ENCODE data around the gene CDH13. TPM values are rescaled to one million over a fixed set of nuclear protein-coding genes. Genes with fewer than 3 reads are reported as not detected.

Gene CDH13
- total and polyA plus RNA-seq, 2 experiments from 2014 or later, result 1.6 to 4.4 TPM

DNA sequence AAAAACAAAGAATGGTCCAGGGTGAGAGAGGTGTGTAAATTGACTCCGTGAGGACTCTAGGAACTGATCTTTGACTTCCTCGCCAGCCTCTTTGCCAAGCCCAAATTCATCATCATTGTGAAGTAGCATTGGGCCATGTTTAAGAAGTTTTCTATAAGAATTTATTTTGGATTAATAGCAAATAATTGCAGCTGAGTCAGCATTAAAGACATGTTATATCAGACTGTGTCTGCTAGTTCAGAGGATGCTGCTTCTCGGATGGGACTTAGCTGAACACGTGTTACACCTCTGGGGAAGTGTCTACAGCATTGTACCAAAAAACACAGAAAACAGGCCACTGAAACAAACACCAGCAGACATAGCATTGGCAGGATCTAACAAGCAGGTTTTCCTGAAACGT lies 366.6 kb downstream of the CDH13 start (continued):
- TF ChIP-seq, protein P1, sequence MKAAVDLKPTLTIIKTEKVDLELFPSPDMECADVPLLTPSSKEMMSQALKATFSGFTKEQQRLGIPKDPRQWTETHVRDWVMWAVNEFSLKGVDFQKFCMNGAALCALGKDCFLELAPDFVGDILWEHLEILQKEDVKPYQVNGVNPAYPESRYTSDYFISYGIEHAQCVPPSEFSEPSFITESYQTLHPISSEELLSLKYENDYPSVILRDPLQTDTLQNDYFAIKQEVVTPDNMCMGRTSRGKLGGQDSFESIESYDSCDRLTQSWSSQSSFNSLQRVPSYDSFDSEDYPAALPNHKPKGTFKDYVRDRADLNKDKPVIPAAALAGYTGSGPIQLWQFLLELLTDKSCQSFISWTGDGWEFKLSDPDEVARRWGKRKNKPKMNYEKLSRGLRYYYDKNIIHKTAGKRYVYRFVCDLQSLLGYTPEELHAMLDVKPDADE (IDR thresholded peaks at IDR 0.05), result no peak

DNA sequence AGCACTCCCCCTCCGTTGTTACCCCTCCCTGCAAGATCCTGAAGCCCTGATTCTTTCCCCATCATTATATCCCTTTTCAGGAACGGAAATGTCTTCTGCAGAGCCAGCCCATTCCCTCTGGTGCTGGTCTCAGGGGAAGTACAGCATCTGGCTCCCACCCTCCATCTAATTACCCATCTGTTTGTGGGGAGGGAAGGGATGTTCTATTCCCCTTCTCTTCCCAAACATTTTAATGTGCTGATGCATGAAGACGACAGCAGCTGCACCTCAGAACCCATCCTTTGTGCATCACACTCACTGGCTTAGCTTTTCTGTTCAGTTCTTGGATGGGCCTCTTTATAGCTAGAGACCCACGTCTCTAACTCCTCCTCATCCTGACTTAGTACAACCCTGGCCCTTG lies 367.2 kb downstream of the CDH13 start:
- H3K9me3 Mint-ChIP-seq, result no peaks in the 10 kb centered on the region
- no peak overlapping the region for H3K4me3 Mint-ChIP-seq

DNA sequence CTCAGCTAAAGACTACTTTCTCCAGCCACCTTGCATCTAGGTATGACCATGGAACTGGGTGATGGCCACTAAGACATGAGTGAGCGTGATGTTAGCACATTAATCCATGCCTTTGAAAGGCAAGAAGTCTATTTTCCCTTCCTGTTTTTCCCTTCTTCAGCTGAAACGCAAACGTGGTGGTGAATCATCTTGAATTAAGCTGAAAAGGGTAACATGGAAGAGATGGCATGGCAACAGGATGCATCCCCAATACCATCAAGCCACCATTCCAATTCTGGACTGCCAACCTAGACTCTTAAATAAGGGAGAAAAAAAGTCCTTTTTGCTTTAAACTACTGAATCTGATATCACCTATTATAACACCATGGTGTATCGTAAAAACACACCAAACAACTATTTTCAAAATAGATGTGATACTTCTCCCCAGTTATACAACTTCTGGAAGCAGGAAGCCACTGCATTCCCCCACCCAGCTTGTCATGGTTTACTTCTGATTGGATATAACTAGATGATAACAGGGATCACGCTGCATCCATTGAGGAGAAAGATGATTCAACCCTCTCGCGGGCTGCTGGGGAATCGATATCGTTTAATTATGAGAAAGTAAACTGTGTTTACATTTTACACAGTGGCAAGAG lies 368.6 kb downstream of the CDH13 start:
- no peaks in the 10 kb centered on the region for H3K4me1 ChIP-seq (ENCODE audit: insufficient read depth)
- Mint-ChIP-seq H3K9me3 (no peaks in the 10 kb centered on the region), H3K4me1 (no peaks in the 10 kb centered on the region), H3K36me3 (ENCODE audit: low read depth) (no peaks in the 10 kb centered on the region), H3K27me3 (ENCODE audit: insufficient read depth, low read depth, poor library complexity) (no peaks in the 10 kb centered on the region), H3K27ac (no peak overlapping the region), H3K4me3 (no peak overlapping the region)
- H2AFZ ChIP-seq, result no peak overlapping the region
- no peak overlapping the region for H3K4me3 ChIP-seq
- H3K27ac ChIP-seq (ENCODE audit: low read depth), result no peak overlapping the region
- H4K20me1 ChIP-seq (replicated peaks; ENCODE audit: insufficient read depth), result no peaks in the 10 kb centered on the region; the same call in 1 of the 2 replicates
- H3K27me3 ChIP-seq (ENCODE audit: insufficient read depth), result no peaks in the 10 kb centered on the region
- H3K36me3 ChIP-seq (ENCODE audit: insufficient read depth), result no peaks in the 10 kb centered on the region
- peaks cover 10% of the 10 kb centered on the region; the same call in 1 of the 2 replicates for H3K9me2 ChIP-seq (ENCODE audit: insufficient read depth)
- no peak overlapping the region for H3K4me2 ChIP-seq
- H3K79me2 ChIP-seq (replicated peaks; ENCODE audit: insufficient read depth), result no peaks in the 10 kb centered on the region
- H3F3A ChIP-seq (replicated peaks; ENCODE audit: low read depth), result no peaks in the 10 kb centered on the region
- no peak for ATAC-seq
- no peak for DNase-seq (ENCODE audit: low spot score)
- TF ChIP-seq ZNF114 (CRISPR knock-in tag; IDR thresholded peaks at IDR 0.05) (no peak), EZH2 (IDR thresholded peaks at IDR 0.05; ENCODE audit: low read depth, unreplicated experiment) (no peak), POLR2AphosphoS5 (IDR thresholded peaks at IDR 0.05; ENCODE audit: low read depth) (no peak), EZH2phosphoT487 (IDR thresholded peaks at IDR 0.05; ENCODE audit: unreplicated experiment) (no peak)
- TF ChIP-seq, protein P2, sequence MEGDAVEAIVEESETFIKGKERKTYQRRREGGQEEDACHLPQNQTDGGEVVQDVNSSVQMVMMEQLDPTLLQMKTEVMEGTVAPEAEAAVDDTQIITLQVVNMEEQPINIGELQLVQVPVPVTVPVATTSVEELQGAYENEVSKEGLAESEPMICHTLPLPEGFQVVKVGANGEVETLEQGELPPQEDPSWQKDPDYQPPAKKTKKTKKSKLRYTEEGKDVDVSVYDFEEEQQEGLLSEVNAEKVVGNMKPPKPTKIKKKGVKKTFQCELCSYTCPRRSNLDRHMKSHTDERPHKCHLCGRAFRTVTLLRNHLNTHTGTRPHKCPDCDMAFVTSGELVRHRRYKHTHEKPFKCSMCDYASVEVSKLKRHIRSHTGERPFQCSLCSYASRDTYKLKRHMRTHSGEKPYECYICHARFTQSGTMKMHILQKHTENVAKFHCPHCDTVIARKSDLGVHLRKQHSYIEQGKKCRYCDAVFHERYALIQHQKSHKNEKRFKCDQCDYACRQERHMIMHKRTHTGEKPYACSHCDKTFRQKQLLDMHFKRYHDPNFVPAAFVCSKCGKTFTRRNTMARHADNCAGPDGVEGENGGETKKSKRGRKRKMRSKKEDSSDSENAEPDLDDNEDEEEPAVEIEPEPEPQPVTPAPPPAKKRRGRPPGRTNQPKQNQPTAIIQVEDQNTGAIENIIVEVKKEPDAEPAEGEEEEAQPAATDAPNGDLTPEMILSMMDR (conservative IDR thresholded peaks at IDR 0.05; ENCODE audit: low read depth in 2 of 2), result no peak
- TF ChIP-seq, protein P3, sequence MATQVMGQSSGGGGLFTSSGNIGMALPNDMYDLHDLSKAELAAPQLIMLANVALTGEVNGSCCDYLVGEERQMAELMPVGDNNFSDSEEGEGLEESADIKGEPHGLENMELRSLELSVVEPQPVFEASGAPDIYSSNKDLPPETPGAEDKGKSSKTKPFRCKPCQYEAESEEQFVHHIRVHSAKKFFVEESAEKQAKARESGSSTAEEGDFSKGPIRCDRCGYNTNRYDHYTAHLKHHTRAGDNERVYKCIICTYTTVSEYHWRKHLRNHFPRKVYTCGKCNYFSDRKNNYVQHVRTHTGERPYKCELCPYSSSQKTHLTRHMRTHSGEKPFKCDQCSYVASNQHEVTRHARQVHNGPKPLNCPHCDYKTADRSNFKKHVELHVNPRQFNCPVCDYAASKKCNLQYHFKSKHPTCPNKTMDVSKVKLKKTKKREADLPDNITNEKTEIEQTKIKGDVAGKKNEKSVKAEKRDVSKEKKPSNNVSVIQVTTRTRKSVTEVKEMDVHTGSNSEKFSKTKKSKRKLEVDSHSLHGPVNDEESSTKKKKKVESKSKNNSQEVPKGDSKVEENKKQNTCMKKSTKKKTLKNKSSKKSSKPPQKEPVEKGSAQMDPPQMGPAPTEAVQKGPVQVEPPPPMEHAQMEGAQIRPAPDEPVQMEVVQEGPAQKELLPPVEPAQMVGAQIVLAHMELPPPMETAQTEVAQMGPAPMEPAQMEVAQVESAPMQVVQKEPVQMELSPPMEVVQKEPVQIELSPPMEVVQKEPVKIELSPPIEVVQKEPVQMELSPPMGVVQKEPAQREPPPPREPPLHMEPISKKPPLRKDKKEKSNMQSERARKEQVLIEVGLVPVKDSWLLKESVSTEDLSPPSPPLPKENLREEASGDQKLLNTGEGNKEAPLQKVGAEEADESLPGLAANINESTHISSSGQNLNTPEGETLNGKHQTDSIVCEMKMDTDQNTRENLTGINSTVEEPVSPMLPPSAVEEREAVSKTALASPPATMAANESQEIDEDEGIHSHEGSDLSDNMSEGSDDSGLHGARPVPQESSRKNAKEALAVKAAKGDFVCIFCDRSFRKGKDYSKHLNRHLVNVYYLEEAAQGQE (IDR thresholded peaks at IDR 0.05; ENCODE audit: unreplicated experiment), result no peak

More for the DNA sequence above, 367.2 kb downstream of the CDH13 start:
- H3K4me1 Mint-ChIP-seq, result no peaks in the 10 kb centered on the region
- no peaks in the 10 kb centered on the region for H3K36me3 ChIP-seq (ENCODE audit: insufficient read depth)
- ATAC-seq (no peak), DNase-seq (ENCODE audit: low spot score) (no peak)
- H3K9me2 ChIP-seq (ENCODE audit: insufficient read depth), result peaks cover 10% of the 10 kb centered on the region; the same call in 1 of the 2 replicates
- no peak overlapping the region for H3K4me2 ChIP-seq
- no peaks in the 10 kb centered on the region for H3K79me2 ChIP-seq (replicated peaks; ENCODE audit: insufficient read depth)
- H3K27me3 ChIP-seq (ENCODE audit: insufficient read depth), result no peaks in the 10 kb centered on the region
- H3K36me3 Mint-ChIP-seq (ENCODE audit: low read depth), result no peaks in the 10 kb centered on the region
- TF ChIP-seq, protein P2 (conservative IDR thresholded peaks at IDR 0.05; ENCODE audit: low read depth in 2 of 2), result no peak
- TF ChIP-seq ZNF114 (CRISPR knock-in tag; IDR thresholded peaks at IDR 0.05) (no peak), EZH2 (IDR thresholded peaks at IDR 0.05; ENCODE audit: low read depth, unreplicated experiment) (no peak), CREB1 (CRISPR knock-in tag; IDR thresholded peaks at IDR 0.05; ENCODE audit: low read depth) (no peak), NANOG (IDR thresholded peaks at IDR 0.05; ENCODE audit: borderline replicate concordance) (no peak), POLR2AphosphoS5 (IDR thresholded peaks at IDR 0.05; ENCODE audit: low read depth) (no peak)
- TF ChIP-seq, protein P1 (IDR thresholded peaks at IDR 0.05), result no peak
- H4K20me1 ChIP-seq (replicated peaks; ENCODE audit: insufficient read depth), result no peaks in the 10 kb centered on the region; the same call in 1 of the 2 replicates
- no peaks in the 10 kb centered on the region for H3K4me1 ChIP-seq (ENCODE audit: insufficient read depth)
- no peak overlapping the region for H3K27ac Mint-ChIP-seq
- no peak overlapping the region for H2AFZ ChIP-seq
- H3K4me3 ChIP-seq, result no peak overlapping the region
- H3K27ac ChIP-seq (ENCODE audit: low read depth), result no peak overlapping the region
- no peaks in the 10 kb centered on the region for H3K27me3 Mint-ChIP-seq (ENCODE audit: insufficient read depth, low read depth, poor library complexity)
- no peaks in the 10 kb centered on the region for H3F3A ChIP-seq (replicated peaks; ENCODE audit: low read depth)

Measured in GM23338 (cell line).